SK-N-SH (cell line): ENCODE measurements around the gene MRPL17.

Experiments used
- EP300 ChIP-seq, 2 experiments: IDR thresholded peaks; 2 replicates each; pipeline versions ENCODE4 v1.4.0 to v1.6.1; 2012; ENCODE audit warnings: borderline replicate concordance in 1 of 2, low read depth in 1 of 2, low read length in 1 of 2
- FOXM1 ChIP-seq: IDR thresholded peaks from 2 replicates; pipeline ENCODE4 v1.4.0; 2012; ENCODE audit warnings: low read depth, mild to moderate bottlenecking
- GABPA ChIP-seq: IDR thresholded peaks from 2 replicates; pipeline ENCODE4 v1.4.0; 2012; ENCODE audit warnings: low read depth, mild to moderate bottlenecking
- RAD21 ChIP-seq: IDR thresholded peaks from 2 replicates; pipeline ENCODE4 v1.6.1; 2012; ENCODE audit warnings: mild to moderate bottlenecking, low read length
- TEAD4 ChIP-seq: IDR thresholded peaks from 2 replicates; pipeline ENCODE4 v1.4.0; 2012; ENCODE audit warnings: mild to moderate bottlenecking, borderline replicate concordance; ENCODE audit not compliant: insufficient read depth
- YY1 ChIP-seq: IDR thresholded peaks from 2 replicates; pipeline ENCODE4 v1.4.0; 2012; ENCODE audit warnings: low read depth, mild to moderate bottlenecking
- TF ChIP-seq, protein P1 (sequence below): IDR thresholded peaks from 2 replicates; pipeline ENCODE4 v1.4.0; 2012; ENCODE audit warnings: low read depth, borderline replicate concordance
- TF ChIP-seq, protein P2 (sequence below): fragments of 200-600 bp; sonication (generic); IDR thresholded peaks from 2 replicates; pipeline ENCODE4 v1.6.1; 2017; ENCODE audit warnings: antibody characterized with exemption, mild to moderate bottlenecking, moderate library complexity

DNA sequence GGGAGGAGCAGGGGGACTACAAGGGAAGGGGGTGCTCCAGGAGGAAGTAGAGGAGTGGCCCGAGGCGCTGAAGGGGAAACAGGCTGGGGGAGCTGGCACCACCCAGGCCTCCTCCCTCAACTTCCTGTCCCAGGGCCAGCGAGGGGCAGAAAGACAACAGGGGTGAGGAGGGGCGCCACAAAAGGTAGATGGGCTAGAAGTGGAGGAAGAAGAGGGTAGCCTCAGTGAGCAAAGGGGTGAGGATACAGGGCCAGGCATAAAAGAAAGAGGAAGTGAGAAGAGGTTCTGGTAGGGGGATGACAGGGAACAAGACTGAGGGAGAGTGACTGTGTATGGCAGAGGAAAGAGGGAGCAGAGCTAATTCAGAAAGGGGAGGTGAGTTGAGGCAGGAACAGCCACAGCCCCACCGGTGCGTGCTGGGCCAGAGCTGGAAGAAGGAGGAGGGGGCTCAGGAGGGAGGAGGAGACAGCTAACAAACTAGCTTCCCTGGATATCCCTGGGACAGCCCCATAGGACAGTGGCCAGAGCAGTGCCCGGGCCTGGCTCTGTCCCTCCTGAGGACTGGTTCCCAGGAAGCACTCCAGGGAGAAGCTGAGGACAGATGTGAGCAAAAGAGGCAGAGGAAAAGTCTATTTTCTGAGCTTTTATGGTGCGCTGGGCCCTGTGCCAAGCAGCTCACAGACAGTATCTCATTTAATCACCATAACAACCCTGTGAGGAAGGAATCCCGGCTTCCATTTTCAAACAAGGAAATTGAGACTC lies 36.0 kb downstream of the MRPL17 start:
- no peak for TF ChIP-seq EP300 (IDR thresholded peaks at IDR 0.05; ENCODE audit: borderline replicate concordance in 1 of 2, low read depth in 1 of 2, low read length in 1 of 2)
- TF ChIP-seq, protein P1, sequence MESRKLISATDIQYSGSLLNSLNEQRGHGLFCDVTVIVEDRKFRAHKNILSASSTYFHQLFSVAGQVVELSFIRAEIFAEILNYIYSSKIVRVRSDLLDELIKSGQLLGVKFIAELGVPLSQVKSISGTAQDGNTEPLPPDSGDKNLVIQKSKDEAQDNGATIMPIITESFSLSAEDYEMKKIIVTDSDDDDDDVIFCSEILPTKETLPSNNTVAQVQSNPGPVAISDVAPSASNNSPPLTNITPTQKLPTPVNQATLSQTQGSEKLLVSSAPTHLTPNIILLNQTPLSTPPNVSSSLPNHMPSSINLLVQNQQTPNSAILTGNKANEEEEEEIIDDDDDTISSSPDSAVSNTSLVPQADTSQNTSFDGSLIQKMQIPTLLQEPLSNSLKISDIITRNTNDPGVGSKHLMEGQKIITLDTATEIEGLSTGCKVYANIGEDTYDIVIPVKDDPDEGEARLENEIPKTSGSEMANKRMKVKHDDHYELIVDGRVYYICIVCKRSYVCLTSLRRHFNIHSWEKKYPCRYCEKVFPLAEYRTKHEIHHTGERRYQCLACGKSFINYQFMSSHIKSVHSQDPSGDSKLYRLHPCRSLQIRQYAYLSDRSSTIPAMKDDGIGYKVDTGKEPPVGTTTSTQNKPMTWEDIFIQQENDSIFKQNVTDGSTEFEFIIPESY, result no peak
- TF ChIP-seq FOXM1, result no peak
- no peak for TF ChIP-seq YY1
- TF ChIP-seq, protein P2, sequence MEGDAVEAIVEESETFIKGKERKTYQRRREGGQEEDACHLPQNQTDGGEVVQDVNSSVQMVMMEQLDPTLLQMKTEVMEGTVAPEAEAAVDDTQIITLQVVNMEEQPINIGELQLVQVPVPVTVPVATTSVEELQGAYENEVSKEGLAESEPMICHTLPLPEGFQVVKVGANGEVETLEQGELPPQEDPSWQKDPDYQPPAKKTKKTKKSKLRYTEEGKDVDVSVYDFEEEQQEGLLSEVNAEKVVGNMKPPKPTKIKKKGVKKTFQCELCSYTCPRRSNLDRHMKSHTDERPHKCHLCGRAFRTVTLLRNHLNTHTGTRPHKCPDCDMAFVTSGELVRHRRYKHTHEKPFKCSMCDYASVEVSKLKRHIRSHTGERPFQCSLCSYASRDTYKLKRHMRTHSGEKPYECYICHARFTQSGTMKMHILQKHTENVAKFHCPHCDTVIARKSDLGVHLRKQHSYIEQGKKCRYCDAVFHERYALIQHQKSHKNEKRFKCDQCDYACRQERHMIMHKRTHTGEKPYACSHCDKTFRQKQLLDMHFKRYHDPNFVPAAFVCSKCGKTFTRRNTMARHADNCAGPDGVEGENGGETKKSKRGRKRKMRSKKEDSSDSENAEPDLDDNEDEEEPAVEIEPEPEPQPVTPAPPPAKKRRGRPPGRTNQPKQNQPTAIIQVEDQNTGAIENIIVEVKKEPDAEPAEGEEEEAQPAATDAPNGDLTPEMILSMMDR, result no peak
- no peak for TF ChIP-seq RAD21
- TF ChIP-seq GABPA, result no peak
- TF ChIP-seq TEAD4, result no peak
